ENCODE data around the gene ID2. TPM values are rescaled to one million over a fixed set of nuclear protein-coding genes. Genes with fewer than 3 reads are reported as not detected.

Gene ID2
- total and polyA plus RNA-seq, 4 donors, result 149 to 488 (median 245) TPM

DNA sequence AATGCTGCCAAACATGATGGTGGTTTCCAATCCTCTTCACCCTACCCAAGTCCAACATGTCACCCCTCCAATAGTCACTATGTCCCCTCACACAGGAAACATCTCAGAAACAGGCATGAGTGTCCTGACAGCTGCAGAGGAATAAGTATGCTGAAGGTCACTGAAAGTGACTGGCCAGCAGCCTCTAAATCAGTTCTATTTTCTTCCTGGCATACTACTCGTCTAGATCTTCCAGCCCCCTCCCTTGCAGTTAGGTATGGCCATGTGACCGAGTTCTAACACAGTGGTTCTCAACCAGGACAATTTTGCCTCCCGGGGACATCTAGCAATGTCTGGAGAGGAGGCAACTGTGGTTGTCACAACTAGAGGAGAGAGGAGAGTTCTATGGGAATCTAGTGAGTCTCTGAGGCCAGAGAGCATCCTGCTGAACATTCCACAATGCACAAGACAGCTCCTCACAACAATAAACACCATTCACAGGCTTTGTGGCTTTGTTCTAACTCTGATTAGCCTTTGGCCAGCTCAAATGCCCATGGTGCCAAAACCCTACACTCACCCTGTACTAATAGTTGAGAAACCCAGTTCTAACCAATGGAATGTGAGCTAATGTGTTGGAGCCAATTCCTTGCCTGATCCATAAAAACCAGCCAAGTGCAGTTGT is 12.6 kb upstream of the ID2 start:
- Histone ChIP-seq H3K9ac (ENCODE audit: low read depth in 1 of 2, low read length in 2 of 2) (no peak overlapping the region), H3K27me3 (ENCODE audit: control insufficient read depth in 4 of 4, insufficient read depth in 4 of 4, low read length in 3 of 4) (no peaks in the 10 kb centered on the region), H3K36me3 (ENCODE audit: control insufficient read depth in 4 of 4, insufficient read depth in 3 of 4, low read depth in 1 of 4, low read length in 3 of 4) (no peaks in the 10 kb centered on the region), H3K4me1 (ENCODE audit: control insufficient read depth in 4 of 4, insufficient read depth in 4 of 4, low read length in 3 of 4) (peaks cover 0 to 8% (median 0%) of the 10 kb centered on the region in 4 donors), H3K9me3 (ENCODE audit: control insufficient read depth in 4 of 4, low read length in 3 of 4) (no peaks in the 10 kb centered on the region), H3K4me3 (ENCODE audit: low read depth in 1 of 3, low read length in 3 of 3) (no peak overlapping the region), H3K27ac (ENCODE audit: low read depth in 1 of 2, low read length in 2 of 2) (no peak overlapping the region)
- WGBS, result 75% methylated on average over 3 of the region's 3 CpGs
- TF ChIP-seq, protein P1, sequence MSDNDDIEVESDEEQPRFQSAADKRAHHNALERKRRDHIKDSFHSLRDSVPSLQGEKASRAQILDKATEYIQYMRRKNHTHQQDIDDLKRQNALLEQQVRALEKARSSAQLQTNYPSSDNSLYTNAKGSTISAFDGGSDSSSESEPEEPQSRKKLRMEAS (IDR thresholded peaks at IDR 0.05), result no peak
- TF ChIP-seq RXRA (IDR thresholded peaks at IDR 0.05) (peak in 1 of 2 donors; percentile 10), JUND (IDR thresholded peaks at IDR 0.05) (no peak), HNF4A (conservative IDR thresholded peaks at IDR 0.05) (peak in 1 of 2 donors; percentile 27)
- DNase-seq (ENCODE audit: low spot score), result no peak

DNA sequence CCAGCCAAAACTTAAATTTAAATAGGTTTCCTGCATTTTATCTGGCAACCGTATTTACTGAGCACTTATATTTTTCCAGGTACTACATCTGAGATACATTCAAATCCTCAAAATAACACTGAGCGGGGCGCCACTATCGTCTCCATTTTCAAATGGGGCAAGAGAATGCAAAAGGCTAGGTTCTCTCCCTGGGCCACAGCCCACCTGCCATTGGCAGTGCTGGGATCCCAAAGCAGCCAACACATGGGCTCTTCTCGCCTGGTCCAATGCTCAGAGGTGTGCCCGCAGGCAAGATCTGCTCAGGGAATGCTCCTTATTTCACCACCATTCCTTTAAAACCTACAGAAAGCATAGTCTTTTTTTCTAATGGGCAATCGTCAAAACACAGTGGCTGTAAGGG is 11.3 kb upstream of the ID2 start:
- H3K4me1 ChIP-seq (ENCODE audit: control insufficient read depth in 4 of 4, insufficient read depth in 4 of 4, low read length in 3 of 4), result peaks cover 0 to 11% (median 3%) of the 10 kb centered on the region in 4 donors
- no peaks in the 10 kb centered on the region for H3K36me3 ChIP-seq (ENCODE audit: control insufficient read depth in 4 of 4, insufficient read depth in 3 of 4, low read depth in 1 of 4, low read length in 3 of 4)
- no peak overlapping the region for H3K9ac ChIP-seq (ENCODE audit: low read depth in 1 of 2, low read length in 2 of 2)
- DNase-seq (ENCODE audit: low spot score), result no peak
- H3K4me3 ChIP-seq (ENCODE audit: low read depth in 1 of 3, low read length in 3 of 3), result no peak overlapping the region
- 96% methylated on average over 7 of the region's 7 CpGs for WGBS
- TF ChIP-seq, protein P2, sequence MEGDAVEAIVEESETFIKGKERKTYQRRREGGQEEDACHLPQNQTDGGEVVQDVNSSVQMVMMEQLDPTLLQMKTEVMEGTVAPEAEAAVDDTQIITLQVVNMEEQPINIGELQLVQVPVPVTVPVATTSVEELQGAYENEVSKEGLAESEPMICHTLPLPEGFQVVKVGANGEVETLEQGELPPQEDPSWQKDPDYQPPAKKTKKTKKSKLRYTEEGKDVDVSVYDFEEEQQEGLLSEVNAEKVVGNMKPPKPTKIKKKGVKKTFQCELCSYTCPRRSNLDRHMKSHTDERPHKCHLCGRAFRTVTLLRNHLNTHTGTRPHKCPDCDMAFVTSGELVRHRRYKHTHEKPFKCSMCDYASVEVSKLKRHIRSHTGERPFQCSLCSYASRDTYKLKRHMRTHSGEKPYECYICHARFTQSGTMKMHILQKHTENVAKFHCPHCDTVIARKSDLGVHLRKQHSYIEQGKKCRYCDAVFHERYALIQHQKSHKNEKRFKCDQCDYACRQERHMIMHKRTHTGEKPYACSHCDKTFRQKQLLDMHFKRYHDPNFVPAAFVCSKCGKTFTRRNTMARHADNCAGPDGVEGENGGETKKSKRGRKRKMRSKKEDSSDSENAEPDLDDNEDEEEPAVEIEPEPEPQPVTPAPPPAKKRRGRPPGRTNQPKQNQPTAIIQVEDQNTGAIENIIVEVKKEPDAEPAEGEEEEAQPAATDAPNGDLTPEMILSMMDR (IDR thresholded peaks at IDR 0.05; ENCODE audit: low read depth, low read length, missing input control), result no peak
- TF ChIP-seq JUND (IDR thresholded peaks at IDR 0.05) (no peak), TAF1 (conservative IDR thresholded peaks at IDR 0.05) (no peak), HNF4G (IDR thresholded peaks at IDR 0.05) (no peak), SP1 (IDR thresholded peaks at IDR 0.05) (no peak), NR2F2 (IDR thresholded peaks at IDR 0.05) (no peak)
- TF ChIP-seq, protein P1 (IDR thresholded peaks at IDR 0.05), result no peak
- TF ChIP-seq, protein P3, sequence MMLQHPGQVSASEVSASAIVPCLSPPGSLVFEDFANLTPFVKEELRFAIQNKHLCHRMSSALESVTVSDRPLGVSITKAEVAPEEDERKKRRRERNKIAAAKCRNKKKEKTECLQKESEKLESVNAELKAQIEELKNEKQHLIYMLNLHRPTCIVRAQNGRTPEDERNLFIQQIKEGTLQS (IDR thresholded peaks at IDR 0.05), result no peak
- no peaks in the 10 kb centered on the region for H3K27me3 ChIP-seq (ENCODE audit: control insufficient read depth in 4 of 4, insufficient read depth in 4 of 4, low read length in 3 of 4)
- H3K27ac ChIP-seq (ENCODE audit: low read depth in 1 of 2, low read length in 2 of 2), result no peak overlapping the region
- peaks cover 0 to 3% (median 0%) of the 10 kb centered on the region in 4 donors for H3K9me3 ChIP-seq (ENCODE audit: control insufficient read depth in 4 of 4, low read length in 3 of 4)

DNA sequence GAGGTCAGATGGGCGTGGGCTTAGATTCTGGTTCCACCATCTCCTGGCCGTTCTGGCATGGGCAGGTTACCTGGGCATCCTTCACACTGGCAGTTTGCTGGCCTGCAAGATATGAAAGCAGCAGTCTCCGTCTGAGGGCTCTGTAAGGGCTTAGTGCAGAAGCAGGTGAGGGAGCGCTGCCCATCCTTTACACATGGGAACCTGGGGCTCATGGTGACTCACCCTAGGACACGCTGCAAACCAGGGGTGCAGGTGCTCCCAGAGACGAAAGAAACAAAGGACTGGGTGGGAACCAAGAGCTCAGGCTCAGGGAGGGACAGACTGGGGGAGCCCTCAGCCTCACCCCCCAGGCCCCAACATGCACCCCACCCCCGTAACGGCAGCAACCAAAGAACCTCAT is 10.7 kb upstream of the ID2 start:
- no peak overlapping the region for H3K4me3 ChIP-seq (ENCODE audit: low read depth in 1 of 3, low read length in 3 of 3)
- H3K27ac ChIP-seq (ENCODE audit: low read depth in 1 of 2, low read length in 2 of 2), result no peak overlapping the region
- peaks cover 0 to 3% (median 0%) of the 10 kb centered on the region in 4 donors for H3K9me3 ChIP-seq (ENCODE audit: control insufficient read depth in 4 of 4, low read length in 3 of 4)
- H3K4me1 ChIP-seq (ENCODE audit: control insufficient read depth in 4 of 4, insufficient read depth in 4 of 4, low read length in 3 of 4), result peaks cover 0 to 17% (median 6%) of the 10 kb centered on the region in 4 donors
- H3K9ac ChIP-seq (ENCODE audit: low read depth in 1 of 2, low read length in 2 of 2), result no peak overlapping the region
- H3K27me3 ChIP-seq (ENCODE audit: control insufficient read depth in 4 of 4, insufficient read depth in 4 of 4, low read length in 3 of 4), result no peaks in the 10 kb centered on the region
- TF ChIP-seq HNF4G (IDR thresholded peaks at IDR 0.05), result no peak
- TF ChIP-seq, protein P2 (IDR thresholded peaks at IDR 0.05; ENCODE audit: low read depth, low read length, missing input control), result no peak
- no peak for TF ChIP-seq NR2F2 (IDR thresholded peaks at IDR 0.05)
- no peak for TF ChIP-seq JUND (IDR thresholded peaks at IDR 0.05)
- no peak for TF ChIP-seq GABPA (IDR thresholded peaks at IDR 0.05 in 1 of 2, conservative IDR thresholded peaks at IDR 0.05 in 1 of 2)
- TF ChIP-seq FOXA1 (IDR thresholded peaks at IDR 0.05), result no peak
- TF ChIP-seq TAF1 (conservative IDR thresholded peaks at IDR 0.05), result no peak
- no peak for TF ChIP-seq FOXA2 (IDR thresholded peaks at IDR 0.05)
- no peak for DNase-seq (ENCODE audit: low spot score)
- no peaks in the 10 kb centered on the region for H3K36me3 ChIP-seq (ENCODE audit: control insufficient read depth in 4 of 4, insufficient read depth in 3 of 4, low read depth in 1 of 4, low read length in 3 of 4)
- WGBS, result 91% methylated on average over 8 of the region's 8 CpGs
